ENCODE measurements around the gene NKG7.

- TF ChIP-seq POLR2A (IDR thresholded peaks at IDR 0.05; ENCODE audit: low read length) (no peak), GATA1 (IDR thresholded peaks at IDR 0.05; ENCODE audit: low read depth, low read length) (no peak)
Measured at GRCh38 chr19:51396175-51396574, 23.7 kb upstream of the NKG7 start.
